Fibroblast of lung (primary cell): Measurements from ENCODE around the gene ZNF816.

Source experiments
- EZH2 ChIP-seq: IDR thresholded peaks from 2 replicates; pipeline ENCODE4 v1.5.1; 2012; ENCODE audit warnings: low read length, control low read depth, mild to moderate bottlenecking; ENCODE audit errors: missing control alignments
- TF ChIP-seq, protein P1 (sequence below), 2 donors: IDR thresholded peaks in 1 of 2; conservative IDR thresholded peaks in 1 of 2; 1 replicate in 1 of 2; 2 replicates in 1 of 2; pipeline ENCODE4 v1.5.1; 2011 to 2012; ENCODE audit warnings: low read length in 2 of 2, control low read depth in 1 of 2, inconsistent platforms in 1 of 2, low read depth in 1 of 2, mild to moderate bottlenecking in 1 of 2

GRCh38 chr19:52945652-52946321 is 16.9 kb downstream of the ZNF816 start:
- TF ChIP-seq, protein P1, sequence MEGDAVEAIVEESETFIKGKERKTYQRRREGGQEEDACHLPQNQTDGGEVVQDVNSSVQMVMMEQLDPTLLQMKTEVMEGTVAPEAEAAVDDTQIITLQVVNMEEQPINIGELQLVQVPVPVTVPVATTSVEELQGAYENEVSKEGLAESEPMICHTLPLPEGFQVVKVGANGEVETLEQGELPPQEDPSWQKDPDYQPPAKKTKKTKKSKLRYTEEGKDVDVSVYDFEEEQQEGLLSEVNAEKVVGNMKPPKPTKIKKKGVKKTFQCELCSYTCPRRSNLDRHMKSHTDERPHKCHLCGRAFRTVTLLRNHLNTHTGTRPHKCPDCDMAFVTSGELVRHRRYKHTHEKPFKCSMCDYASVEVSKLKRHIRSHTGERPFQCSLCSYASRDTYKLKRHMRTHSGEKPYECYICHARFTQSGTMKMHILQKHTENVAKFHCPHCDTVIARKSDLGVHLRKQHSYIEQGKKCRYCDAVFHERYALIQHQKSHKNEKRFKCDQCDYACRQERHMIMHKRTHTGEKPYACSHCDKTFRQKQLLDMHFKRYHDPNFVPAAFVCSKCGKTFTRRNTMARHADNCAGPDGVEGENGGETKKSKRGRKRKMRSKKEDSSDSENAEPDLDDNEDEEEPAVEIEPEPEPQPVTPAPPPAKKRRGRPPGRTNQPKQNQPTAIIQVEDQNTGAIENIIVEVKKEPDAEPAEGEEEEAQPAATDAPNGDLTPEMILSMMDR (conservative IDR thresholded peaks at IDR 0.05 in 1 of 2, IDR thresholded peaks at IDR 0.05 in 1 of 2; ENCODE audit: low read depth in 1 of 2, low read length in 2 of 2): no peak
- TF ChIP-seq EZH2: no peak
